ENCODE data around the gene SIPA1L3. TPM values are rescaled to one million over a fixed set of nuclear protein-coding genes. Genes with fewer than 3 reads are reported as not detected.
A peak's percentile ranks its signal among the peaks of the same experiment; 100 is the strongest.

SIPA1L3 gene
- polyA plus RNA-seq, 1 of the 3 experiments (the other 2 are of a cell fraction), result 11.6 TPM

GRCh38 chr19:38228491-38229439 lies 321.8 kb downstream of the SIPA1L3 start:
- ChIA-PET POLR2A (no interaction called here), CTCF (interaction anchor here (1.1 to 2.3 kb wide), 4 partner anchors 86 to 330 kb away, joined by 3 to 23 read pairs (median 11); no protein-coding TSS in a partner anchor)
- peak; percentile 83 for DNase-seq
- H3K4me2 ChIP-seq, result peak overlapping the region; percentile 95
- H3K4me3 ChIP-seq (ENCODE audit: low read depth in 2 of 2, low read length in 1 of 2), result peak overlapping the region; percentile 51 to 70
- H4K20me1 ChIP-seq (ENCODE audit: insufficient read depth), result no peaks in the 10 kb centered on the region
- peak overlapping the region; percentile 55; the same call in 1 of the 2 replicates for H3K9ac ChIP-seq
- H3F3A ChIP-seq (replicated peaks; ENCODE audit: insufficient read depth), result peaks cover 9% of the 10 kb centered on the region
- no peaks in the 10 kb centered on the region for H3K9me2 ChIP-seq
- H3K36me3 ChIP-seq (replicated peaks in 1 of 2; ENCODE audit: control insufficient read depth in 1 of 2, insufficient read depth in 2 of 2, low read length in 1 of 2), result no peaks in the 10 kb centered on the region
- H3K9me3 ChIP-seq, result no peaks in the 10 kb centered on the region
- TF ChIP-seq REST (IDR thresholded peaks at IDR 0.05; ENCODE audit: low read depth, low read length), result no peak
- peak; percentile 25; the same call in 1 of the 2 replicates for TF ChIP-seq MXI1 (IDR thresholded peaks at IDR 0.05; ENCODE audit: low read depth, low read length)
- peak overlapping the region; percentile 60 for H2AFZ ChIP-seq (ENCODE audit: low read depth)
- WGBS (ENCODE audit: low lambda C conversion rate), result 2% methylated on average over 56 of the region's 80 CpGs
- no peaks in the 10 kb centered on the region for H3K27me3 ChIP-seq (ENCODE audit: insufficient read depth)
- no peak overlapping the region for H3K27ac ChIP-seq (ENCODE audit: low read depth in 2 of 2, low read length in 1 of 2)
- H3K4me1 ChIP-seq (ENCODE audit: control insufficient read depth in 1 of 2, insufficient read depth in 2 of 2, low read depth in 1 of 2, low read length in 1 of 2), result peaks cover 0 to 9% of the 10 kb centered on the region in 2 experiments; a peak in 1 of 4 replicates
- no peaks in the 10 kb centered on the region for H3K79me2 ChIP-seq (ENCODE audit: insufficient read depth)

DNA sequence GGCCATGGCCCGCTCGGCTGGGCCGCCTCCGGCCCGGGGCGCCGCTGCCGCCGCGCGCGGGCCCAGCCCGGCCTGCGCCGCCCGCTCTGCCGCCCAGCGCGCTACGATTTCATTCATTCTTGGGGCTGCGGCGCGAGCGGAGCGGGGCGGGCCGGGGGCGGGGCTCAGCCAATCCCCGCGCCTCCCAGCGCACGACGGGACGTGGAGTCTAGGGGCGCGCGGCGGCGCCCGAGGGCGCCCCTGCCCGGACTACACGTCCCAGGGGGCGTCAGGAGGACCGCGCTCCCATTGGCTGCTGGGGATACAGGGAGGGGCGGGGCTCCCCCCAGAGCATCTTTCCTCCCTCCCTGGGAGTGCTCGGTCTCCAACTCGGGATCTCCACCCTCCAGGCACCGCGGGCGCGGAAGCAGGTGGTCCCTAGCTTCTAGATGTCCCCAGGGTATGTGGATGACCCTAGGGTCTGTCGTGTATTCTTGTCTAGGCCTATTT lies 322.6 kb downstream of the SIPA1L3 start:
- DNase-seq, result peak; percentile 97
- POLR2A ChIA-PET, result interaction anchor here (0.6 to 0.7 kb wide), 2 partner anchors 11 to 323 kb away, joined by 3 to 4 read pairs; partner anchors contain the start of gene SIPA1L3
- Histone ChIP-seq H3K9me2 (no peaks in the 10 kb centered on the region), H3K4me3 (ENCODE audit: low read depth in 2 of 2, low read length in 1 of 2) (peak overlapping the region; percentile 51 to 64), H3K9ac (no peak overlapping the region), H3K27me3 (ENCODE audit: insufficient read depth) (no peaks in the 10 kb centered on the region), H2AFZ (ENCODE audit: low read depth) (peak overlapping the region; percentile 93), H3K4me1 (ENCODE audit: control insufficient read depth in 1 of 2, insufficient read depth in 2 of 2, low read depth in 1 of 2, low read length in 1 of 2) (peaks cover 0 to 6% of the 10 kb centered on the region in 2 experiments; a peak in 1 of 4 replicates), H3K27ac (ENCODE audit: low read depth in 2 of 2, low read length in 1 of 2) (peak overlapping the region in 1 of 2 experiments; percentile 50; a peak in 1 of 4 replicates), H3K9me3 (no peaks in the 10 kb centered on the region), H4K20me1 (ENCODE audit: insufficient read depth) (no peaks in the 10 kb centered on the region), H3K79me2 (ENCODE audit: insufficient read depth) (no peaks in the 10 kb centered on the region), H3F3A (replicated peaks; ENCODE audit: insufficient read depth) (peaks cover 9% of the 10 kb centered on the region), H3K36me3 (replicated peaks in 1 of 2; ENCODE audit: control insufficient read depth in 1 of 2, insufficient read depth in 2 of 2, low read length in 1 of 2) (no peaks in the 10 kb centered on the region), H3K4me2 (peak overlapping the region; percentile 95)
- CTCF ChIA-PET, result interaction anchor here (0.8 to 1.9 kb wide), 5 partner anchors 11 to 328 kb away, joined by 3 to 9 read pairs (median 5); partner anchors contain the start of gene CATSPERG
- WGBS (ENCODE audit: low lambda C conversion rate), result 0% methylated on average over 15 of the region's 54 CpGs
- peak; percentile 86 for TF ChIP-seq RCOR1 (IDR thresholded peaks at IDR 0.05; ENCODE audit: low read length)
- TF ChIP-seq, protein P1, sequence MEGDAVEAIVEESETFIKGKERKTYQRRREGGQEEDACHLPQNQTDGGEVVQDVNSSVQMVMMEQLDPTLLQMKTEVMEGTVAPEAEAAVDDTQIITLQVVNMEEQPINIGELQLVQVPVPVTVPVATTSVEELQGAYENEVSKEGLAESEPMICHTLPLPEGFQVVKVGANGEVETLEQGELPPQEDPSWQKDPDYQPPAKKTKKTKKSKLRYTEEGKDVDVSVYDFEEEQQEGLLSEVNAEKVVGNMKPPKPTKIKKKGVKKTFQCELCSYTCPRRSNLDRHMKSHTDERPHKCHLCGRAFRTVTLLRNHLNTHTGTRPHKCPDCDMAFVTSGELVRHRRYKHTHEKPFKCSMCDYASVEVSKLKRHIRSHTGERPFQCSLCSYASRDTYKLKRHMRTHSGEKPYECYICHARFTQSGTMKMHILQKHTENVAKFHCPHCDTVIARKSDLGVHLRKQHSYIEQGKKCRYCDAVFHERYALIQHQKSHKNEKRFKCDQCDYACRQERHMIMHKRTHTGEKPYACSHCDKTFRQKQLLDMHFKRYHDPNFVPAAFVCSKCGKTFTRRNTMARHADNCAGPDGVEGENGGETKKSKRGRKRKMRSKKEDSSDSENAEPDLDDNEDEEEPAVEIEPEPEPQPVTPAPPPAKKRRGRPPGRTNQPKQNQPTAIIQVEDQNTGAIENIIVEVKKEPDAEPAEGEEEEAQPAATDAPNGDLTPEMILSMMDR (IDR thresholded peaks at IDR 0.05), result no peak
- TF ChIP-seq GABPA (IDR thresholded peaks at IDR 0.05; ENCODE audit: low read depth), result no peak
- no peak for TF ChIP-seq JUND (IDR thresholded peaks at IDR 0.05)
- TF ChIP-seq EP300 (IDR thresholded peaks at IDR 0.05; ENCODE audit: borderline replicate concordance in 1 of 2, low read depth in 1 of 2, low read length in 1 of 2), result no peak
- TF ChIP-seq MAX (IDR thresholded peaks at IDR 0.05; ENCODE audit: low read depth), result no peak
- no peak for TF ChIP-seq TEAD4 (IDR thresholded peaks at IDR 0.05; ENCODE audit: borderline replicate concordance, insufficient read depth)
- no peak for TF ChIP-seq YY1 (IDR thresholded peaks at IDR 0.05; ENCODE audit: low read depth)
- no peak for TF ChIP-seq FOSL2 (IDR thresholded peaks at IDR 0.05; ENCODE audit: borderline replicate concordance, low read depth)
- no peak for TF ChIP-seq EZH2phosphoT487 (IDR thresholded peaks at IDR 0.05; ENCODE audit: borderline replicate concordance, low read depth)
- peak; percentile 80 for TF ChIP-seq MXI1 (IDR thresholded peaks at IDR 0.05; ENCODE audit: low read depth, low read length)
- peak; percentile 48; the same call in 1 of the 2 replicates for TF ChIP-seq SIN3A (IDR thresholded peaks at IDR 0.05; ENCODE audit: borderline replicate concordance, low read depth, low read length)
- TF ChIP-seq POLR2AphosphoS5 (IDR thresholded peaks at IDR 0.05; ENCODE audit: low read depth, low read length), result no peak
- TF ChIP-seq RFX5 (IDR thresholded peaks at IDR 0.05; ENCODE audit: low read length), result no peak
- TF ChIP-seq TAF1 (IDR thresholded peaks at IDR 0.05; ENCODE audit: borderline replicate concordance, low read depth, low read length), result peak; percentile 35; the same call in 1 of the 2 replicates
- TF ChIP-seq TCF12 (IDR thresholded peaks at IDR 0.05), result no peak

Measured in SK-N-SH (cell line).